ENCODE measurements around the gene TRIO.

The TRIO gene

DNA sequence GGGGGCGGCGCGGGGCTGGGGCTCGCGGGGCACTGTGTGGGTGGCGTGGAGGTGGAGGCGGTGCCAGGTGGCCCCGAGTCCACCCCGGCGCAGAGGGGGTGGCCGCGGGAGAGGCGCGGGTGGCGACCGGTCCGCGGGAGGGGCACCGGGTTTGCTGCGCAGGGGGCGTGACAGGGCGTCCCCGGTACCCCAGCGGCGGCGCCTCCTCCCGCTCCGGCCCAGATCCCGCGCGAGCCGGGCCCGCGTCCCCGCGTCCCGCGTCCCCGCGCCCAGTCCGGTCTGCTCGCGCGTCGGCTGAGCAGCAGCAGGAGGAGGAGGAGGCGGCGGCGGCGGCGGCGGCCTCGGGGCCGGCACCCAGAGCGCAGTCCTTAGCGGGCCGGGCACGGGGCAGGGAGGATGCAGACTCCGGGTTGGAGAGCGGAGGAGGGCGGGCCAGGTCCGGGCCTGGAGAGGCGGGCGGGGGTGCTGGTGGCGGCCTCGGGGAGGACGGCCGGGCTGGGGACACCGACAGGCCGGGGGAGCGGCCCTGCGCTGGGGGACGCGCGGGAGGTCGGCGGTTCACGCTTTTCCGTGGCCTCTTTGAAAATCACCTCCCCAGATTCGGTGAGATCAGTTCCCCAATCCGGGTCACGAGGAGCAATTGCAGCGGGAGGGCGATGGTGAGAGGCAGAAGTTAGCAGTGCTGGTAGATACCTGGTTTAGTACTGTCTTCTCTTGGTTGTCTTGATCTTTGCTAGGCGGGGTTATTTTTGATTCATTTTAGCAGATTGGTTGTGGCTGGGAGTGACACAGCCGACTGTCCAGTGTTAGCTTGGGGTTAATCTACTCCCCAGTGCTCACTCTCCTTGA is 1.7 kb downstream of the TRIO start:
- peak overlapping the region; percentile 86 to 87 for H3K4me3 Mint-ChIP-seq
- no peaks in the 10 kb centered on the region for H3K36me3 Mint-ChIP-seq (ENCODE audit: insufficient read depth)
- DNase-seq, result peak; percentile 13 to 37 (median 13)
- peaks cover 28 to 51% of the 10 kb centered on the region in 2 donors for H3K27me3 Mint-ChIP-seq
- no peaks in the 10 kb centered on the region for H3K9me3 Mint-ChIP-seq
- ATAC-seq (replicated peaks), result peak; percentile 59
- peaks cover 12 to 14% of the 10 kb centered on the region in 2 donors for H3K4me1 Mint-ChIP-seq (ENCODE audit: low read depth in 2 of 2)
- H3K27ac Mint-ChIP-seq, result peak overlapping the region; percentile 71 to 78

DNA sequence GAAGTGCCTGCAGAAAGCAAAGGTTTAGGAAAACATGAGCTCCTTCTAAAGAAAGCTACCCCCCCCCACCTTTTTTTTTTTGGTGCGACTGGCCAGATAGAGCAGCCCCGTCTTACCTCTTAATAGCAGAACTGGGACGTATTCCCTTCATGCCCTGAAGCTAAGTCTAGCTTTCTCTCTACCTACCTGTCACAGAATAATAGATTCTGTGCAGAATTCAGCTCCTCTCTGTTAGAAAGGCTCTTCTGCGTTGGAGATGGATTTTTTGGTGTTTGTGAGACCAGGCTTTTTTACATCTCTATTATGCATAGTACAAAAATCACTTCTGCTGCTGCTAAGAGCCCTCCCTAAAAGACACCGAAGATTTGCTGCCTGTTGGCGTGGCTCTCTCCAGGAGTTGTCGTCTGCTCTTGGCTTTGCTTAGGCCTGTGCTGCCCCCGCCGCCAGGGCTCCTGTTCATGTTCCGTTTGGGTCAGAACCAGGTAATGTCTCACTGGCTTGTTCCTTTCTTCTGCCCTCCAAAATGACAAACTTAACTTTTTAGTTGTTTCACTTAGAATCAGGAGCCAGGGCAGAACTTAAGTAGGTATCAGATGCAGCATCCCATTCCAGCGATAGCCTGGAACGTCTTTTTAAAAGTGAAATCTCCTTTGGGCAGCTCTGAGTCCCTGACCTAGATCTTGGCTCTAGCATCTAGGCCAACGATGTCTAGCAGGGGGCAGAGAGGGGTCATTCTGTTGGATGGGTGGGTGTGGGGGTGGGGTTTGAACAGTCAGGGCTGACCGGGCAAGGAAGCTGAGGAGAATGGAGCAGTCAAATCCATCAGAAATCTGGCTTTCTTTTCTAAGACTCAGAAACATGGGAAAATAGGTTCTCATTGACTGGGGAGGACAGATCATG is 2.5 kb downstream of the TRIO start:
- Mint-ChIP-seq H3K4me1 (ENCODE audit: low read depth in 2 of 2) (peaks cover 12 to 14% of the 10 kb centered on the region in 2 donors), H3K9me3 (no peaks in the 10 kb centered on the region), H3K27me3 (peaks cover 29 to 52% of the 10 kb centered on the region in 2 donors), H3K36me3 (ENCODE audit: insufficient read depth) (no peaks in the 10 kb centered on the region), H3K27ac (peak overlapping the region in 1 of 2 donors; percentile 19), H3K4me3 (peak overlapping the region; percentile 79 to 86)
- ATAC-seq (replicated peaks) (no peak), DNase-seq (no peak)

GRCh38 chr5:14146725-14147124 is 3.6 kb downstream of the TRIO start:
- Mint-ChIP-seq H3K27me3 (peaks cover 30 to 46% of the 10 kb centered on the region in 2 donors), H3K36me3 (ENCODE audit: insufficient read depth) (no peaks in the 10 kb centered on the region), H3K27ac (no peak overlapping the region), H3K4me1 (ENCODE audit: low read depth in 2 of 2) (peaks cover 14 to 16% of the 10 kb centered on the region in 2 donors), H3K4me3 (no peak overlapping the region), H3K9me3 (no peaks in the 10 kb centered on the region)
- DNase-seq (no peak), ATAC-seq (replicated peaks) (no peak)

- Mint-ChIP-seq H3K4me1 (ENCODE audit: low read depth in 2 of 2) (peaks cover 14 to 16% of the 10 kb centered on the region in 2 donors), H3K4me3 (no peak overlapping the region), H3K27me3 (peaks cover 30 to 46% of the 10 kb centered on the region in 2 donors), H3K27ac (no peak overlapping the region), H3K9me3 (no peaks in the 10 kb centered on the region), H3K36me3 (ENCODE audit: insufficient read depth) (no peaks in the 10 kb centered on the region)
- DNase-seq (no peak), ATAC-seq (replicated peaks) (no peak)
Observed at GRCh38 chr5:14147210-14147609, 4.1 kb downstream of the TRIO start.

GRCh38 chr5:14148483-14148882 is 5.3 kb downstream of the TRIO start:
- peaks cover 34 to 54% of the 10 kb centered on the region in 2 donors for H3K27me3 Mint-ChIP-seq
- no peak overlapping the region for H3K27ac Mint-ChIP-seq
- peaks cover 8 to 13% of the 10 kb centered on the region in 2 donors for H3K4me1 Mint-ChIP-seq (ENCODE audit: low read depth in 2 of 2)
- DNase-seq (no peak), ATAC-seq (replicated peaks) (no peak)
- no peak overlapping the region for H3K4me3 Mint-ChIP-seq
- H3K36me3 Mint-ChIP-seq (ENCODE audit: insufficient read depth), result no peaks in the 10 kb centered on the region
- no peaks in the 10 kb centered on the region for H3K9me3 Mint-ChIP-seq

- ATAC-seq (replicated peaks) (no peak), DNase-seq (no peak)
- Mint-ChIP-seq H3K9me3 (no peaks in the 10 kb centered on the region), H3K4me3 (no peak overlapping the region), H3K27ac (no peak overlapping the region), H3K36me3 (ENCODE audit: insufficient read depth) (no peaks in the 10 kb centered on the region), H3K4me1 (ENCODE audit: low read depth in 2 of 2) (peaks cover 8 to 13% of the 10 kb centered on the region in 2 donors), H3K27me3 (peaks cover 34 to 60% of the 10 kb centered on the region in 2 donors)
Observed at GRCh38 chr5:14148890-14149671, 5.9 kb downstream of the TRIO start.

DNA sequence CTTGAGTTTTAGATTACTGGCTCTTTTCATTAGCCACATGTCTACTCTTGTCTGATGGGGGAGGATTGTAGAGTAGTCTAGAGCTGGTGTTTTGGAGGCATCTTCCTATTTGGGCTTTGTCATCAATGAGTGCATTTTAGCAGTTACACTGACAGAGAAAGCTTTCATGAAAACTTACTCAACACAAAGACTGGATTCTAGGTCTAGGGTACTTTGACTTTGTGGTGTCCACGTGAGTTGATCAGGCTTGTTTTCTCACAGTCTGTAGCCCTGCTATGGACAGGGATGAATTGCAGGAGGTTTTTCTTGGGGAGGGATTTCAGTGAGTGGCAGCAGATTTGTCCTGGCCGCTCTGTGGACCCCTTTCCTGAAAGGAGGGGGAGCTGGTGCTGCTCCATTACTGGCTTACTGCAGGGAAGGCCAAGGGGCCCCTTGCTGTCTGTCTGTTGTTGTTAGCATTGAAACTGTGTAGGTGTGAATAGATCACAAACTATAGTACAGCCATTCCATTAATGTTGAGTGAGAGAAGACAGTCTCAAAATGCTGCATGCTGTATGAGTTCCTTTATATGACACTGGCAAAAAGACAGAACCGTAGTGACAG is 6.6 kb downstream of the TRIO start:
- Mint-ChIP-seq H3K36me3 (ENCODE audit: insufficient read depth) (no peaks in the 10 kb centered on the region), H3K27ac (no peak overlapping the region), H3K4me3 (no peak overlapping the region), H3K4me1 (ENCODE audit: low read depth in 2 of 2) (peaks cover 8 to 13% of the 10 kb centered on the region in 2 donors), H3K9me3 (no peaks in the 10 kb centered on the region), H3K27me3 (peaks cover 34 to 63% of the 10 kb centered on the region in 2 donors)
- ATAC-seq (replicated peaks), result no peak
- DNase-seq, result no peak

DNA sequence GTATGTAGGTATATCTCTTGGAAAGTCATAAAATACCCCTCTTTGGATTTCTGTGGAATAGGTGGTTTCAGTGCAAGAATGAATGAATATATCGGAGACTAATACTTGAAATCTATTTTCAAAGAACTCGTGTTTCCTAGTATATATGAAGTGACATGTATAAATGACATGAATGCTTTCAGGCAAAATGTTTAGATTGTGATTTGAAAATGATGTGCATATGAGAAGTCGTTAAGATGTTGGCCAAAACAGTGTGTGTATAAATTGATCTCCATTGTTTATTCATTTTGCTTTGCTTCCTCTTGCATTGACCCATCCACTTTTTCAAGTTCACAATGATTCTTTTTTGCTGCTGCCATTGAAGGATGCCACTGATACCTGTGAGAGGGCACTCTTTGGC is 8.3 kb downstream of the TRIO start:
- Mint-ChIP-seq H3K4me1 (ENCODE audit: low read depth in 2 of 2) (peaks cover 3 to 4% of the 10 kb centered on the region in 2 donors), H3K4me3 (no peak overlapping the region), H3K27ac (no peak overlapping the region), H3K36me3 (ENCODE audit: insufficient read depth) (no peaks in the 10 kb centered on the region), H3K9me3 (no peaks in the 10 kb centered on the region), H3K27me3 (peaks cover 26 to 56% of the 10 kb centered on the region in 2 donors)
- ATAC-seq (replicated peaks) (no peak), DNase-seq (no peak)

GRCh38 chr5:14153071-14153864 is 10.1 kb downstream of the TRIO start:
- DNase-seq (no peak), ATAC-seq (replicated peaks) (no peak)
- Mint-ChIP-seq H3K27ac (no peak overlapping the region), H3K9me3 (no peaks in the 10 kb centered on the region), H3K27me3 (peaks cover 26 to 56% of the 10 kb centered on the region in 2 donors), H3K4me1 (ENCODE audit: low read depth in 2 of 2) (peaks cover 3 to 4% of the 10 kb centered on the region in 2 donors), H3K4me3 (no peak overlapping the region), H3K36me3 (ENCODE audit: insufficient read depth) (no peaks in the 10 kb centered on the region)

GRCh38 chr5:14153932-14154731 is 11.0 kb downstream of the TRIO start:
- Mint-ChIP-seq H3K4me3 (no peak overlapping the region), H3K27me3 (peaks cover 19 to 47% of the 10 kb centered on the region in 2 donors), H3K9me3 (no peaks in the 10 kb centered on the region), H3K4me1 (ENCODE audit: low read depth in 2 of 2) (peaks cover 3 to 4% of the 10 kb centered on the region in 2 donors), H3K27ac (no peak overlapping the region), H3K36me3 (ENCODE audit: insufficient read depth) (no peaks in the 10 kb centered on the region)
- no peak for ATAC-seq (replicated peaks)
- no peak for DNase-seq

DNA sequence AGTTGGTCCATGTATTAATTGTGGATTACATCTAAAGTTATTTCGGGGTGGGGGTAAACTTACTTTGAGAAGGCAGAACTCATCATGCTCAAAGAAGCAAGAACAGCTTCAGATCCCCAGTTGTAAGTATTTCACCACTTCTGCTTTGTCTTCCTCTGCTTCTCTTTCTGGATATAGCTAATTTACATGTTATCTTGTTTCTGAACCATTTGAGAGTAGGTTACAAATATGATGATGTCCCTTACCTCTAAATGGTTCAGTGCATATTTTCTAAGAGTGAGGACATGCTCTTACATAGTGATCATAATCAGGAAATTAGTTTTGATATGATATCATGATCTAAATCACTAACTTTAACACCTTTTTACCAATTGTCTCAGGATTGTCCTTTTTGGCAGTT is 11.9 kb downstream of the TRIO start:
- peaks cover 10 to 38% of the 10 kb centered on the region in 2 donors for H3K27me3 Mint-ChIP-seq
- no peak for ATAC-seq (replicated peaks)

More for the DNA sequence above, 11.9 kb downstream of the TRIO start:
- H3K4me3 Mint-ChIP-seq, result no peak overlapping the region
- no peak for DNase-seq
- peaks cover 0 to 4% of the 10 kb centered on the region in 2 donors for H3K4me1 Mint-ChIP-seq (ENCODE audit: low read depth in 2 of 2)
- H3K36me3 Mint-ChIP-seq (ENCODE audit: insufficient read depth), result no peaks in the 10 kb centered on the region
- H3K9me3 Mint-ChIP-seq, result no peaks in the 10 kb centered on the region
- H3K27ac Mint-ChIP-seq, result no peak overlapping the region

Measured in effector memory CD8-positive, alpha-beta T cell (primary cell).